A673 (cell line): ENCODE measurements around the gene GABRG3.

Experiments
- CTCF ChIP-seq: fragments of 300-800, 200-600 bp; sonication (generic); conservative IDR thresholded peaks from 2 replicates; pipeline ENCODE4 v1.5.1; 2017; ENCODE audit warnings: low read depth, mild to moderate bottlenecking, antibody characterized with exemption, low read length, moderate library complexity, mixed read lengths
- EZH2 ChIP-seq: fragments of 200-600 bp; sonication (generic); IDR thresholded peaks from 2 replicates; pipeline ENCODE4 v1.6.1; 2017; ENCODE audit warnings: borderline replicate concordance, low read depth, mild to moderate bottlenecking, mixed read lengths, antibody characterized with exemption, low read length; ENCODE audit not compliant: poor library complexity, severe bottlenecking

GRCh38 chr15:27254801-27255200 is 283.8 kb downstream of the GABRG3 start:
- TF ChIP-seq CTCF = no peak
- TF ChIP-seq EZH2 = no peak
